ENCODE measurements around the gene IFNG.

DNA sequence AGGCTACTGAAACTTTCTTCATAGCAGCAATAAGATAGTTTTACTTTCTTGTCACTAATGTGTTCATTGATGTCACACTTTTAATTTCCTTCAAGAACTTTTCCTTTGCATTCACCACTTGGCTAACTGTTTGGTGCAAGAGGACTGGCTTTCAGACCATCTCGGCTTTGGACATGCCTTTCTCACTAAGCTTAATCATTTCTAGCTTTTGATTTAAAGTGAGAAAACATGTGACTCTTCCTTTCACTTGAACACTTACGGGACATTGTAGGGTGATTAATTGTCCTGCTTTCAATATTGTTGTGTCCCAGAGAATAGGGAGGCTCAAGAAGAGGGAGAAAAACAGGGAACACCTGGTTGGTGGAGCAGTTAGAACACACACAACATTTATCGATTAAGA, 41.9 kb downstream of the IFNG start:
- TF ChIP-seq, protein P1, sequence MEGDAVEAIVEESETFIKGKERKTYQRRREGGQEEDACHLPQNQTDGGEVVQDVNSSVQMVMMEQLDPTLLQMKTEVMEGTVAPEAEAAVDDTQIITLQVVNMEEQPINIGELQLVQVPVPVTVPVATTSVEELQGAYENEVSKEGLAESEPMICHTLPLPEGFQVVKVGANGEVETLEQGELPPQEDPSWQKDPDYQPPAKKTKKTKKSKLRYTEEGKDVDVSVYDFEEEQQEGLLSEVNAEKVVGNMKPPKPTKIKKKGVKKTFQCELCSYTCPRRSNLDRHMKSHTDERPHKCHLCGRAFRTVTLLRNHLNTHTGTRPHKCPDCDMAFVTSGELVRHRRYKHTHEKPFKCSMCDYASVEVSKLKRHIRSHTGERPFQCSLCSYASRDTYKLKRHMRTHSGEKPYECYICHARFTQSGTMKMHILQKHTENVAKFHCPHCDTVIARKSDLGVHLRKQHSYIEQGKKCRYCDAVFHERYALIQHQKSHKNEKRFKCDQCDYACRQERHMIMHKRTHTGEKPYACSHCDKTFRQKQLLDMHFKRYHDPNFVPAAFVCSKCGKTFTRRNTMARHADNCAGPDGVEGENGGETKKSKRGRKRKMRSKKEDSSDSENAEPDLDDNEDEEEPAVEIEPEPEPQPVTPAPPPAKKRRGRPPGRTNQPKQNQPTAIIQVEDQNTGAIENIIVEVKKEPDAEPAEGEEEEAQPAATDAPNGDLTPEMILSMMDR (IDR thresholded peaks at IDR 0.05), result no peak
- TF ChIP-seq POLR2A (IDR thresholded peaks at IDR 0.05), result no peak

Data from body of pancreas (tissue), 4 donors.